ENCODE results near the gene HAGH. TPM values are rescaled to one million over a fixed set of nuclear protein-coding genes. Genes with fewer than 3 reads are reported as not detected.
A peak's percentile ranks its signal among the peaks of the same experiment; 100 is the strongest.

HAGH gene
- total and polyA plus RNA-seq, 4 experiments from 2014 or later = 54.3 to 77.8 (median 68.5) TPM

GRCh38 chr16:1863681-1864460, 37.2 kb upstream of the HAGH start:
- Mint-ChIP-seq H3K27ac (peak overlapping the region in 1 of 7 donors; percentile 47), H3K36me3 (no peaks in the 10 kb centered on the region), H3K9me3 (no peaks in the 10 kb centered on the region), H3K4me3 (no peak overlapping the region), H3K4me1 (no peaks in the 10 kb centered on the region), H3K27me3 (peaks cover 9 to 27% of the 10 kb centered on the region in 2 donors)
- POLR2A ChIA-PET (ENCODE audit: partially characterized antibody) = no interaction called here
- DNase-seq = peak in 4 of 5 donors; percentile 28 to 41 (median 34)
- Histone ChIP-seq H3K9me3 (ENCODE audit: control insufficient read depth in 1 of 2, low read length in 2 of 2) (no peaks in the 10 kb centered on the region), H3K27ac (ENCODE audit: low read depth, low read length) (no peak overlapping the region), H3K4me1 (ENCODE audit: insufficient read depth, low read length) (no peaks in the 10 kb centered on the region), H3K27me3 (ENCODE audit: insufficient read depth, low read length) (no peaks in the 10 kb centered on the region), H3K4me3 (ENCODE audit: low read length in 2 of 2) (no peak overlapping the region), H3K36me3 (ENCODE audit: insufficient read depth, low read length) (no peaks in the 10 kb centered on the region)
- CTCF ChIA-PET (ENCODE audit: partially characterized antibody) = interaction anchor here (0.6 to 1.8 kb wide), 2 partner anchors 140 to 1057 kb away, joined by 3 to 6 read pairs; no protein-coding TSS in a partner anchor
- intact Hi-C loops (cut with micrococcal nuclease) = loop anchor here (1.0 to 10.0 kb wide), 2 partner anchors 65 to 291 kb away; partner anchors contain the start of gene TRAF7

- no peak overlapping the region for H3K27ac Mint-ChIP-seq
- peaks cover 17 to 37% of the 10 kb centered on the region in 2 donors for H3K27me3 Mint-ChIP-seq
- no peaks in the 10 kb centered on the region for H3K9me3 Mint-ChIP-seq
- Histone ChIP-seq H3K27me3 (ENCODE audit: insufficient read depth, low read length) (no peaks in the 10 kb centered on the region), H3K4me3 (ENCODE audit: low read length in 2 of 2) (no peak overlapping the region), H3K4me1 (ENCODE audit: insufficient read depth, low read length) (no peaks in the 10 kb centered on the region), H3K36me3 (ENCODE audit: insufficient read depth, low read length) (no peaks in the 10 kb centered on the region), H3K9me3 (ENCODE audit: control insufficient read depth in 1 of 2, low read length in 2 of 2) (no peaks in the 10 kb centered on the region), H3K27ac (ENCODE audit: low read depth, low read length) (no peak overlapping the region)
- H3K4me3 Mint-ChIP-seq = no peak overlapping the region
- H3K4me1 Mint-ChIP-seq = no peaks in the 10 kb centered on the region
- DNase-seq = no peak
- ChIA-PET CTCF (ENCODE audit: partially characterized antibody) (interaction anchor here (0.9 to 1.1 kb wide), 3 partner anchors 66 to 306 kb away, joined by 3 to 5 read pairs (median 3); no protein-coding TSS in a partner anchor), POLR2A (ENCODE audit: partially characterized antibody) (no interaction called here)
- intact Hi-C loops (cut with micrococcal nuclease) = loop anchor here (10.0 kb wide), 1 partner anchor 292 kb away; the partner anchor contains the start of gene TRAF7
- no peaks in the 10 kb centered on the region for H3K36me3 Mint-ChIP-seq
Observed at GRCh38 chr16:1862394-1862793, 35.8 kb upstream of the HAGH start.

GRCh38 chr16:1861730-1862129, 35.1 kb upstream of the HAGH start:
- Histone ChIP-seq H3K4me3 (ENCODE audit: low read length in 2 of 2) (no peak overlapping the region), H3K4me1 (ENCODE audit: insufficient read depth, low read length) (no peaks in the 10 kb centered on the region), H3K27me3 (ENCODE audit: insufficient read depth, low read length) (no peaks in the 10 kb centered on the region), H3K27ac (ENCODE audit: low read depth, low read length) (no peak overlapping the region), H3K9me3 (ENCODE audit: control insufficient read depth in 1 of 2, low read length in 2 of 2) (no peaks in the 10 kb centered on the region), H3K36me3 (ENCODE audit: insufficient read depth, low read length) (no peaks in the 10 kb centered on the region)
- Mint-ChIP-seq H3K36me3 (no peaks in the 10 kb centered on the region), H3K9me3 (no peaks in the 10 kb centered on the region), H3K4me3 (no peak overlapping the region), H3K27me3 (peaks cover 20 to 41% of the 10 kb centered on the region in 2 donors), H3K4me1 (peaks cover 0 to 4% (median 0%) of the 10 kb centered on the region in 4 donors), H3K27ac (no peak overlapping the region)
- no peak for DNase-seq
- ChIA-PET POLR2A (ENCODE audit: partially characterized antibody) (no interaction called here), CTCF (ENCODE audit: partially characterized antibody) (no interaction called here)
- intact Hi-C loops (cut with micrococcal nuclease) = loop anchor here (10.0 kb wide), 1 partner anchor 293 kb away; the partner anchor contains the start of gene TRAF7

- intact Hi-C loops (cut with micrococcal nuclease) = loop anchor here (10.0 kb wide), 1 partner anchor 295 kb away; the partner anchor contains the start of gene TRAF7
- peaks cover 20 to 35% of the 10 kb centered on the region in 2 donors for H3K27me3 Mint-ChIP-seq
- Histone ChIP-seq H3K4me1 (ENCODE audit: insufficient read depth, low read length) (peaks cover 9% of the 10 kb centered on the region), H3K27me3 (ENCODE audit: insufficient read depth, low read length) (no peaks in the 10 kb centered on the region), H3K27ac (ENCODE audit: low read depth, low read length) (no peak overlapping the region), H3K9me3 (ENCODE audit: control insufficient read depth in 1 of 2, low read length in 2 of 2) (no peaks in the 10 kb centered on the region), H3K4me3 (ENCODE audit: low read length in 2 of 2) (no peak overlapping the region), H3K36me3 (ENCODE audit: insufficient read depth, low read length) (no peaks in the 10 kb centered on the region)
- H3K4me1 Mint-ChIP-seq = peaks cover 8 to 17% (median 11%) of the 10 kb centered on the region in 4 donors
- CTCF ChIA-PET (ENCODE audit: partially characterized antibody) = no interaction called here
- no peaks in the 10 kb centered on the region for H3K9me3 Mint-ChIP-seq
- no peaks in the 10 kb centered on the region for H3K36me3 Mint-ChIP-seq
- H3K4me3 Mint-ChIP-seq = no peak overlapping the region
- POLR2A ChIA-PET (ENCODE audit: partially characterized antibody) = no interaction called here
- no peak overlapping the region for H3K27ac Mint-ChIP-seq
- DNase-seq = no peak
Observed at GRCh38 chr16:1859650-1860049, 33.0 kb upstream of the HAGH start.

- H3K4me3 Mint-ChIP-seq = no peak overlapping the region
- Histone ChIP-seq H3K4me1 (ENCODE audit: insufficient read depth, low read length) (peaks cover 10% of the 10 kb centered on the region), H3K27ac (ENCODE audit: low read depth, low read length) (no peak overlapping the region), H3K4me3 (ENCODE audit: low read length in 2 of 2) (no peak overlapping the region), H3K36me3 (ENCODE audit: insufficient read depth, low read length) (no peaks in the 10 kb centered on the region), H3K27me3 (ENCODE audit: insufficient read depth, low read length) (no peaks in the 10 kb centered on the region), H3K9me3 (ENCODE audit: control insufficient read depth in 1 of 2, low read length in 2 of 2) (no peaks in the 10 kb centered on the region)
- ChIA-PET POLR2A (ENCODE audit: partially characterized antibody) (no interaction called here), CTCF (ENCODE audit: partially characterized antibody) (interaction anchor here (1.3 kb wide), 1 partner anchor 282 kb away, joined by 3 read pairs; no protein-coding TSS in a partner anchor)
- H3K36me3 Mint-ChIP-seq = no peaks in the 10 kb centered on the region
- intact Hi-C loops (cut with micrococcal nuclease) = no loop called here
- H3K27me3 Mint-ChIP-seq = peaks cover 17 to 32% of the 10 kb centered on the region in 2 donors
- peaks cover 8 to 18% (median 12%) of the 10 kb centered on the region in 4 donors for H3K4me1 Mint-ChIP-seq
- no peak overlapping the region for H3K27ac Mint-ChIP-seq
- no peak for DNase-seq
- no peaks in the 10 kb centered on the region for H3K9me3 Mint-ChIP-seq
Observed at GRCh38 chr16:1858189-1858865, 31.7 kb upstream of the HAGH start.

- H3K27me3 Mint-ChIP-seq = peaks cover 17 to 32% of the 10 kb centered on the region in 2 donors
- H3K36me3 ChIP-seq (ENCODE audit: insufficient read depth, low read length) = no peaks in the 10 kb centered on the region
- no peaks in the 10 kb centered on the region for H3K9me3 ChIP-seq (ENCODE audit: control insufficient read depth in 1 of 2, low read length in 2 of 2)
- CTCF ChIA-PET (ENCODE audit: partially characterized antibody) = interaction anchor here (1.3 kb wide), 1 partner anchor 283 kb away, joined by 3 read pairs; no protein-coding TSS in a partner anchor
- no peaks in the 10 kb centered on the region for H3K27me3 ChIP-seq (ENCODE audit: insufficient read depth, low read length)
- no peak overlapping the region for H3K27ac ChIP-seq (ENCODE audit: low read depth, low read length)
- intact Hi-C loops (cut with micrococcal nuclease) = no loop called here
- POLR2A ChIA-PET (ENCODE audit: partially characterized antibody) = no interaction called here
- peak overlapping the region in 1 of 7 donors; percentile 14 for H3K27ac Mint-ChIP-seq
- H3K4me1 Mint-ChIP-seq = peaks cover 8 to 18% (median 12%) of the 10 kb centered on the region in 4 donors
- no peak overlapping the region for H3K4me3 ChIP-seq (ENCODE audit: low read length in 2 of 2)
- no peaks in the 10 kb centered on the region for H3K9me3 Mint-ChIP-seq
- no peak for DNase-seq
- H3K4me1 ChIP-seq (ENCODE audit: insufficient read depth, low read length) = peaks cover 10% of the 10 kb centered on the region
- H3K4me3 Mint-ChIP-seq = no peak overlapping the region
- no peaks in the 10 kb centered on the region for H3K36me3 Mint-ChIP-seq
Observed at GRCh38 chr16:1857433-1858097, 30.9 kb upstream of the HAGH start.

- no peaks in the 10 kb centered on the region for H3K9me3 ChIP-seq (ENCODE audit: control insufficient read depth in 1 of 2, low read length in 2 of 2)
- ChIA-PET POLR2A (ENCODE audit: partially characterized antibody) (no interaction called here), CTCF (ENCODE audit: partially characterized antibody) (no interaction called here)
- no peaks in the 10 kb centered on the region for H3K36me3 ChIP-seq (ENCODE audit: insufficient read depth, low read length)
- Mint-ChIP-seq H3K4me1 (peaks cover 8 to 16% (median 11%) of the 10 kb centered on the region in 4 donors), H3K36me3 (no peaks in the 10 kb centered on the region), H3K9me3 (no peaks in the 10 kb centered on the region), H3K27me3 (peaks cover 0 to 2% of the 10 kb centered on the region in 2 donors), H3K27ac (no peak overlapping the region), H3K4me3 (no peak overlapping the region)
- no peak overlapping the region for H3K4me3 ChIP-seq (ENCODE audit: low read length in 2 of 2)
- DNase-seq = no peak
- intact Hi-C loops (cut with micrococcal nuclease) = no loop called here
- no peaks in the 10 kb centered on the region for H3K27me3 ChIP-seq (ENCODE audit: insufficient read depth, low read length)
- H3K4me1 ChIP-seq (ENCODE audit: insufficient read depth, low read length) = peaks cover 10% of the 10 kb centered on the region
- H3K27ac ChIP-seq (ENCODE audit: low read depth, low read length) = no peak overlapping the region
Observed at GRCh38 chr16:1851793-1852192, 25.2 kb upstream of the HAGH start.
